Neural crest cell (in vitro differentiated cells): ENCODE data around the gene PRF1. TPM values are rescaled to one million over a fixed set of nuclear protein-coding genes. Genes with fewer than 3 reads are reported as not detected.

Experiments
- DNase-seq: peaks from one replicate; pipeline ENCODE4 v3.0.0; 2021; ENCODE audit warnings: low read depth, mixed read lengths, low spot score
- H3K27ac Mint-ChIP-seq: one replicate; pipeline ENCODE4 v1.8.0; 2021; ENCODE audit warnings: mild to moderate bottlenecking, mixed read lengths; ENCODE audit not compliant: unreplicated experiment
- H3K27me3 Mint-ChIP-seq: 2 replicates; pipeline ENCODE4 v1.8.0; 2021; ENCODE audit warnings: low read depth, mild to moderate bottlenecking, mixed read lengths
- H3K36me3 Mint-ChIP-seq: 2 replicates; pipeline ENCODE4 v1.8.0; 2021; ENCODE audit warnings: low read depth, mild to moderate bottlenecking, mixed read lengths
- H3K4me1 Mint-ChIP-seq: 2 replicates; pipeline ENCODE4 v1.8.0; 2021; ENCODE audit warnings: mixed read lengths
- H3K4me3 Mint-ChIP-seq: one replicate; pipeline ENCODE4 v1.8.0; 2021; ENCODE audit warnings: mild to moderate bottlenecking, mixed read lengths
- H3K9me3 Mint-ChIP-seq: 2 replicates; pipeline ENCODE4 v1.8.0; 2021; ENCODE audit warnings: mixed read lengths
- CTCF ChIP-seq: fragments of 200-600 bp; sonication (generic); conservative IDR thresholded peaks from 2 replicates; pipeline ENCODE4 v1.5.0; 2021; ENCODE audit warnings: antibody characterized with exemption, mild to moderate bottlenecking
- total RNA-seq: library from RNA; stranded (reverse); gene quantifications from 2 replicates; pipeline ENCODE4 v1.2.1, GENCODE V29; 2021

PRF1 gene
- total RNA-seq, 1 donor from 2014 or later, result not detected

- no peak for DNase-seq
- no peaks in the 10 kb centered on the region for H3K9me3 Mint-ChIP-seq
These were observed 11.7 kb downstream of the PRF1 start for GRCh38 chr10:70590655-70591416.

GRCh38 chr10:70589762-70590654 lies 12.5 kb downstream of the PRF1 start:
- Mint-ChIP-seq H3K27ac (no peak overlapping the region), H3K4me3 (no peak overlapping the region), H3K36me3 (no peaks in the 10 kb centered on the region), H3K9me3 (no peaks in the 10 kb centered on the region), H3K27me3 (peaks cover 6% of the 10 kb centered on the region), H3K4me1 (peaks cover 6% of the 10 kb centered on the region)
- no peak for DNase-seq
- no peak for TF ChIP-seq CTCF

More at GRCh38 chr10:70590655-70591416, 11.7 kb downstream of the PRF1 start:
- no peak overlapping the region for H3K4me3 Mint-ChIP-seq
- H3K4me1 Mint-ChIP-seq, result peaks cover 1% of the 10 kb centered on the region
- H3K27me3 Mint-ChIP-seq, result peaks cover 6% of the 10 kb centered on the region
- no peak for TF ChIP-seq CTCF
- H3K27ac Mint-ChIP-seq, result no peak overlapping the region
- no peaks in the 10 kb centered on the region for H3K36me3 Mint-ChIP-seq

- Mint-ChIP-seq H3K36me3 (no peaks in the 10 kb centered on the region), H3K9me3 (no peaks in the 10 kb centered on the region), H3K27ac (no peak overlapping the region), H3K27me3 (peaks cover 6% of the 10 kb centered on the region), H3K4me3 (no peak overlapping the region), H3K4me1 (peaks cover 14% of the 10 kb centered on the region)
- no peak for DNase-seq
- TF ChIP-seq CTCF, result no peak
These were observed 13.5 kb downstream of the PRF1 start for GRCh38 chr10:70588859-70589570.

GRCh38 chr10:70588255-70588654 lies 14.3 kb downstream of the PRF1 start:
- Mint-ChIP-seq H3K27ac (no peak overlapping the region), H3K4me3 (no peak overlapping the region), H3K9me3 (no peaks in the 10 kb centered on the region), H3K4me1 (peaks cover 17% of the 10 kb centered on the region), H3K36me3 (no peaks in the 10 kb centered on the region), H3K27me3 (peaks cover 6% of the 10 kb centered on the region)
- TF ChIP-seq CTCF, result no peak
- DNase-seq, result no peak

GRCh38 chr10:70587045-70587658 lies 15.4 kb downstream of the PRF1 start:
- peaks cover 6% of the 10 kb centered on the region for H3K27me3 Mint-ChIP-seq
- H3K4me1 Mint-ChIP-seq, result peaks cover 17% of the 10 kb centered on the region
- DNase-seq, result no peak

More at GRCh38 chr10:70587045-70587658, 15.4 kb downstream of the PRF1 start:
- no peak overlapping the region for H3K27ac Mint-ChIP-seq
- no peaks in the 10 kb centered on the region for H3K9me3 Mint-ChIP-seq
- no peak for TF ChIP-seq CTCF
- no peaks in the 10 kb centered on the region for H3K36me3 Mint-ChIP-seq
- no peak overlapping the region for H3K4me3 Mint-ChIP-seq
